Measurements from ENCODE around the gene ZNF280D. TPM values are rescaled to one million over a fixed set of nuclear protein-coding genes. Genes with fewer than 3 reads are reported as not detected.

ZNF280D gene
- total and polyA plus RNA-seq, 2 of the 13 experiments (the other 11 are each of a cell fraction or from before 2014, with no cell fraction given), result 7.1 to 11.9 TPM

GRCh38 chr15:56729561-56729960, 3.7 kb downstream of the ZNF280D start:
- Histone ChIP-seq H3K36me3 (replicated peaks in 1 of 2; ENCODE audit: control insufficient read depth in 1 of 2, insufficient read depth in 2 of 2, low read length in 2 of 2) (no peaks in the 10 kb centered on the region), H3K79me2 (ENCODE audit: insufficient read depth, low read length) (peaks cover 13% of the 10 kb centered on the region), H3K4me1 (ENCODE audit: insufficient read depth, low read length) (peaks cover 23% of the 10 kb centered on the region), H3K9me3 (ENCODE audit: low read length) (peaks cover 7% of the 10 kb centered on the region; the same call in 1 of the 2 replicates), H3K9ac (ENCODE audit: insufficient read depth, low read depth, low read length) (no peak overlapping the region), H3K4me3 (replicated peaks in 1 of 3; ENCODE audit: insufficient read depth in 1 of 3, low read depth in 2 of 3, low read length in 3 of 3) (no peak overlapping the region), H3K27me3 (ENCODE audit: control insufficient read depth in 1 of 2, insufficient read depth in 2 of 2, low read length in 2 of 2) (no peaks in the 10 kb centered on the region; a peak in 1 of 5 replicates), H3K27ac (ENCODE audit: extremely low read length, insufficient read depth, low read length) (no peak overlapping the region), H2AFZ (ENCODE audit: low read length) (no peak overlapping the region), H4K20me1 (ENCODE audit: insufficient read depth, low read length) (no peaks in the 10 kb centered on the region), H3K4me2 (ENCODE audit: low read depth, low read length) (no peak overlapping the region)
- POLR2A ChIA-PET, result no interaction called here
- TF ChIP-seq ATF7 (IDR thresholded peaks at IDR 0.05) (no peak), ATF7 (CRISPR knock-in tag; IDR thresholded peaks at IDR 0.05) (no peak), ZNF337 (CRISPR knock-in tag; IDR thresholded peaks at IDR 0.05; ENCODE audit: borderline replicate concordance, low read depth) (no peak), IKZF1 (IDR thresholded peaks at IDR 0.05) (no peak), ZNF576 (CRISPR knock-in tag; IDR thresholded peaks at IDR 0.05) (no peak), SMC3 (IDR thresholded peaks at IDR 0.05; ENCODE audit: low read length) (no peak), SP5 (CRISPR knock-in tag; IDR thresholded peaks at IDR 0.05; ENCODE audit: borderline replicate concordance, low read depth) (no peak), SCMH1 (CRISPR knock-in tag; IDR thresholded peaks at IDR 0.05; ENCODE audit: borderline replicate concordance) (no peak), FOXM1 (CRISPR knock-in tag; IDR thresholded peaks at IDR 0.05) (no peak)
- TF ChIP-seq, protein P1, sequence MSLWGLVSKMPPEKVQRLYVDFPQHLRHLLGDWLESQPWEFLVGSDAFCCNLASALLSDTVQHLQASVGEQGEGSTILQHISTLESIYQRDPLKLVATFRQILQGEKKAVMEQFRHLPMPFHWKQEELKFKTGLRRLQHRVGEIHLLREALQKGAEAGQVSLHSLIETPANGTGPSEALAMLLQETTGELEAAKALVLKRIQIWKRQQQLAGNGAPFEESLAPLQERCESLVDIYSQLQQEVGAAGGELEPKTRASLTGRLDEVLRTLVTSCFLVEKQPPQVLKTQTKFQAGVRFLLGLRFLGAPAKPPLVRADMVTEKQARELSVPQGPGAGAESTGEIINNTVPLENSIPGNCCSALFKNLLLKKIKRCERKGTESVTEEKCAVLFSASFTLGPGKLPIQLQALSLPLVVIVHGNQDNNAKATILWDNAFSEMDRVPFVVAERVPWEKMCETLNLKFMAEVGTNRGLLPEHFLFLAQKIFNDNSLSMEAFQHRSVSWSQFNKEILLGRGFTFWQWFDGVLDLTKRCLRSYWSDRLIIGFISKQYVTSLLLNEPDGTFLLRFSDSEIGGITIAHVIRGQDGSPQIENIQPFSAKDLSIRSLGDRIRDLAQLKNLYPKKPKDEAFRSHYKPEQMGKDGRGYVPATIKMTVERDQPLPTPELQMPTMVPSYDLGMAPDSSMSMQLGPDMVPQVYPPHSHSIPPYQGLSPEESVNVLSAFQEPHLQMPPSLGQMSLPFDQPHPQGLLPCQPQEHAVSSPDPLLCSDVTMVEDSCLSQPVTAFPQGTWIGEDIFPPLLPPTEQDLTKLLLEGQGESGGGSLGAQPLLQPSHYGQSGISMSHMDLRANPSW (CRISPR knock-in tag; IDR thresholded peaks at IDR 0.05; ENCODE audit: borderline replicate concordance), result no peak
- BruUV-seq (replicated peaks), result no TSS peak
- DNase-seq (ENCODE audit: low spot score) (no peak), FAIRE-seq (no peak), ATAC-seq (no peak)
- in situ Hi-C loops (cut with HindIII; ENCODE audit: extremely low pct_ligation_motif_present, low pct_unique_long_range_greater_than_20kb), result no loop called here
- CTCF ChIA-PET (ENCODE audit: low intra/inter-chr PET ratio, low total read pairs), result no interaction called here
- intact Hi-C loops (cut with micrococcal nuclease; ENCODE audit: unreplicated experiment), result no loop called here
- WGBS (ENCODE audit: low lambda C conversion rate), result 95% methylated on average over 2 of the region's 2 CpGs
